Fibroblast of pulmonary artery (primary cell): ENCODE measurements around the gene EPYC.

Source experiments
- DNase-seq: peaks from one replicate; pipeline ENCODE4 v3.0.0-alpha.2; 2010; ENCODE audit warnings: low read depth
- H3K4me3 ChIP-seq: replicated peaks from 2 replicates; pipeline ENCODE4 v1.5.1; 2011; ENCODE audit warnings: low read depth, mild to moderate bottlenecking, control low read depth, low read length, moderate library complexity
- TF ChIP-seq, protein P1 (sequence below): IDR thresholded peaks from 2 replicates; pipeline ENCODE4 v1.5.1; 2011; ENCODE audit warnings: mild to moderate bottlenecking, control low read depth, low read length, inconsistent platforms; ENCODE audit errors: missing control alignments

EPYC gene

DNA sequence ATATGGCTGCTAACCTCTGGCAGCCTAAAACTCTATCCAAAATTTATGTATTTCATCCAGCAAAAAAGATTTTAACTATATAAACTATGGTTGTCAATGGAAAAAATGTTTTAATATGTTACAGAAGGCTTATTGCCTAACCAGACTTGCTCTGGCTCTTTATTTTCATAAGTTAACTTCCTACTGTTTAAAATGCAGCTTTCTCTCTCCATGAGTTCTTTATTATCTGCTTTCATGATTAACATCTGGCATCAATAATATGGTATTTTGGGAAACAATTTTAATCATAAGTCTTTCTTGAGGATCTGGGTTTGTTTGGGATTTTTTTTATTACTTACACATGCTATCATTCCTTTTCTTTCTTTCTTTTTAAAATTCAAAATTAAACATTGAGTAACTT, 32.5 kb upstream of the EPYC start:
- no peak for DNase-seq
- H3K4me3 ChIP-seq, result no peak overlapping the region
- TF ChIP-seq, protein P1, sequence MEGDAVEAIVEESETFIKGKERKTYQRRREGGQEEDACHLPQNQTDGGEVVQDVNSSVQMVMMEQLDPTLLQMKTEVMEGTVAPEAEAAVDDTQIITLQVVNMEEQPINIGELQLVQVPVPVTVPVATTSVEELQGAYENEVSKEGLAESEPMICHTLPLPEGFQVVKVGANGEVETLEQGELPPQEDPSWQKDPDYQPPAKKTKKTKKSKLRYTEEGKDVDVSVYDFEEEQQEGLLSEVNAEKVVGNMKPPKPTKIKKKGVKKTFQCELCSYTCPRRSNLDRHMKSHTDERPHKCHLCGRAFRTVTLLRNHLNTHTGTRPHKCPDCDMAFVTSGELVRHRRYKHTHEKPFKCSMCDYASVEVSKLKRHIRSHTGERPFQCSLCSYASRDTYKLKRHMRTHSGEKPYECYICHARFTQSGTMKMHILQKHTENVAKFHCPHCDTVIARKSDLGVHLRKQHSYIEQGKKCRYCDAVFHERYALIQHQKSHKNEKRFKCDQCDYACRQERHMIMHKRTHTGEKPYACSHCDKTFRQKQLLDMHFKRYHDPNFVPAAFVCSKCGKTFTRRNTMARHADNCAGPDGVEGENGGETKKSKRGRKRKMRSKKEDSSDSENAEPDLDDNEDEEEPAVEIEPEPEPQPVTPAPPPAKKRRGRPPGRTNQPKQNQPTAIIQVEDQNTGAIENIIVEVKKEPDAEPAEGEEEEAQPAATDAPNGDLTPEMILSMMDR, result no peak

DNA sequence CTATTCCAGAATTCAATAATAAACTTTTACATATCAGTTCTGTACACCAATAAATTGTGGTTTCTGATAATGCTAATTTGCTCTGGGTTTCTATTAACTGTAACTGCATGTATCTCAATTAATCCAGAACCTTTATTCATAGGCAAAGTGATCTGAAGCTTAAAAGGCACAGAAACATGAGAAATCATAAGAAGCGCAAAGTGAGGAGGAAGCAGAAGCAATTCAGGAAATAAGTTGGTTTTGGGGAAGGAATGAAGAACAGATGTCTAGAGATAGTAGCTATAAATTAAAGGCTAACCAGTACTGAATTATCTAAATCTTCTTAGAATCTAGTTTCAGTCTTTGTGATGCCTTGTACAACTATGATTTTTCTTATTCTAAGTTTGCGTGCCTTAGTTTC, 28.5 kb upstream of the EPYC start:
- TF ChIP-seq, protein P1, result no peak
- no peak overlapping the region for H3K4me3 ChIP-seq
- DNase-seq, result no peak

DNA sequence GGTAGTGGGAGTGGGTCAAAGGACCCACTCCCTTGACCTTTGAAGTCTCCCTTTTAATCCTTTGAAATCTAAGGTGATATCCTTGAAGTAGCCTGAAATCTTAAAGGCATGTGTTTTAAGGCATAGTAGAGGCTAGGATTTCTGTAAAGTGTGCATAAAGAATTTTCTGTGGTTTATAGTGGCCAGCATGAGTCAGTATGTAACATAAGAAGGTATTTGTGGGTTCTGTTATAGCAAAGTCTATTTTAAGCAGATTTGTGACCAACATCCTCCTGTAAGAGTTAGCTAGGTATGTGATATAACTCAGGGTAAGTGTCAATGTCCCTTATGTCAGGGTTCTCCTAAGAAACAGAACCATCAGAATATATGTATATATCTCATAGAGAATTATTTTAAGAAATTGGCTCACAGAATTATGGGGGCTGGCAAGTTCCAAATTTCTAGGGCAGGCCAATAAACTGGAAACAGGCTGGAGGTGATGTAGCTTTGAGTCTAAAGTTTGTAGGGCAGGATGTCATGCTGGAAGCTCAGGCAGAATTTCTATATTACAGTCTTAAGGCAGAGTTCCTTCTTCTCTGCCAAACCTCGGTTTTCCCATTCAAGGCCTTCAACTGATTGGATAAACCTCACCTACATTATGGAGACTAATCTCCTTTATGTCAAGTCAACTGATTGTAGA, 18.7 kb upstream of the EPYC start:
- peak; percentile 55 for DNase-seq
- TF ChIP-seq, protein P1, result no peak

DNA sequence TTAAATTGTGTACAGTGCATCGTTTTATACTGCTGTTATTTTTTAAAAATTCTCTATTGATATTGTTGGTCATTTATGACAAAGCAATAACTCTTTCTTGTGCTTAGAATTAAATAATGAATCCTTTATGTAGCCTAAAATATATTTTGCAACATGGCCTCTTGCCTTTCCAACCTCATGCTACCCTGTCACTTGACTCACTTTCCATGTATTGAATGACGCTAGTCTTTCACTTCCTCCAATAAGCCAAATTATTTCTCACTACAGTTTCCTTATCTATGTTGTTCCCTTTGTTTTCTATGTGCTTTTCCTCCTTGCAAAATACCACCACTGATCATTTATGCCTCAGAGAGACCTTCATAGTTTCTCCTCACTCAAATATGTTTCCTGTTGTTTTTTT, 16.3 kb upstream of the EPYC start:
- TF ChIP-seq, protein P1, result no peak
- H3K4me3 ChIP-seq, result no peak overlapping the region
- no peak for DNase-seq

More for the DNA sequence above, 18.7 kb upstream of the EPYC start:
- no peak overlapping the region for H3K4me3 ChIP-seq

DNA sequence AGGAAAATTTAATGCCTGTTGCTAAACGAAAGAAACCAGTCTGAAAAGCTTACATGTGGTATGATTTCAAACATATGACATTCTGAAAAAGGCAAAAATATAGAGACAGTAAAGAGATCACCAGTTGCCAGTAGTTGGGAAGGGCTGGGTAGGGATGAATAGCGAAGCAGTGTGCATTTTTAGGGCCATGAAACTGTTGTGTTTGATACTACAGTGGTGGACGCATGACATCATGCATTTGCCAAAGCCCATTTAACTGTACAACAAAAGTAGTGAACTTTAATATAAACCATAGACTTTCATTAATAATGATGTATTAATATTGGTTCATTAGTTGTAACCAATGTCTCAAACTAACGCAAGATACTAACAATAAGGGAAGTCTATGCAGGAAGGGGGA, 14.7 kb upstream of the EPYC start:
- DNase-seq, result no peak
- TF ChIP-seq, protein P1, result no peak

DNA sequence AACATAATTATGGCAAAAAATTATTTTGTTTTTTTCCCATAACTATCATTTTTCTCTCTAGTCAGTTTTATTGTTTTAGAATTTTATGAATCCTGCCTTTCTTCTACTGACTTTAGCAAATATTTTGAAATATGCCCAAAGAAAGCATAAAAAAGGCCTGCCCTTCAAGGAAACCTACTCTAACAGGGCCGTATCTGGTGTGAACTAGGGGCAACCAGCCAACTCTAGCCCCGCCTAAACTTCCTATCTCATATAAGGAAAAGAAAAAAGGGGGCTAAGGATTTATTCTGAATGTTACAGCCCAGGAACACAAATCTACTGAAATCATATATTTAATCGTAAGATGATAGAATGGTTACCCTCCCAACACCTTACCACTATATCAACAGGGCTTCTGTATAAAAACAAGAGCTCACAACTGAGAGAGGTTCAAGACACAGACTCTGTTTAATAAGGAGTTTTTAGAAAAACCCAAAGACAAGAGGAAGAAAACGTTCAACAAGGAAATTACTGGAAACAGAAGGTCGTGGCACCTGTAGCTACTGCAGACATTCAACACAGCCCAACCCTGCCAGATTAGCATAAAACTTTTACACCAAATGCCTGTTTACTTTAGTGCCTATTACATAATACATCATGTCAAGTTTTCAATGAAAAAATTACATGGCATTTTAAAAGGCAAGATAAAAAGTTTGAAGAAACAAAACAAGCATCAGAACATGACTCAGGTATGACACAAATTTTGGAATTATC, 12.9 kb upstream of the EPYC start:
- no peak for DNase-seq
- H3K4me3 ChIP-seq, result no peak overlapping the region
- TF ChIP-seq, protein P1, result no peak

More for the DNA sequence above, 14.7 kb upstream of the EPYC start:
- H3K4me3 ChIP-seq, result no peak overlapping the region
